ENCODE data around the gene TMPRSS2.
"Not testable (repeated sequence)": the region's sequence is repeated elsewhere in the genome, so short reads cannot be mapped to it uniquely, and the experiment has no call there.

Gene TMPRSS2

DNA sequence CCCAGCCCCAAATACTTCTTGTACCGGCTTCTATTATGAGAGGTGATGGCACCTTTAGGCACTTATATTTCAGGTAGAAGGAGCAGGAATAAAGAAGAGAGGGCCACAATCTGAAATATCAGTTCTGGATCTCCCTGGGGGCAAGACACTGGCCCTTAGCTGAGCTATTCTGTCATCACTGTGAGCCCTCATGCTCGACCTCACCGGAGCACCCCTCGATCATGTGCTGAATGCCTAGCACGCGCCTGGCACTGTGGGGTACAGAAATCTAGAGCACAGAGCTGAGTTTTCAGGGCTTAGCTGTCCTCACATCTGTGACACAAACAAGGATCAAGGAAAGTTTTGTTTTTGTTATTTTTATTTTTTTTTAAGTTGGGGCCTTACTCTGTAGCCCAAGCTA, 89.6 kb downstream of the TMPRSS2 start:
- DNase-seq (ENCODE audit: low read depth, low spot score), result no peak
- Histone ChIP-seq H3K27me3 (ENCODE audit: control insufficient read depth, insufficient read depth, low read length) (no peaks in the 10 kb centered on the region), H3K4me3 (ENCODE audit: low read length) (no peak overlapping the region), H3K4me1 (ENCODE audit: control insufficient read depth, insufficient read depth, low read length) (peaks cover 2% of the 10 kb centered on the region), H3K36me3 (ENCODE audit: control insufficient read depth, insufficient read depth, low read length) (no peaks in the 10 kb centered on the region), H3K9me3 (ENCODE audit: control insufficient read depth, insufficient read depth, low read length) (no peaks in the 10 kb centered on the region), H3K27ac (ENCODE audit: low read length) (no peak overlapping the region)
- no CpG with 5 or more reads among the region's 6 CpGs for WGBS (ENCODE audit: insufficient coverage, insufficient read length)

DNA sequence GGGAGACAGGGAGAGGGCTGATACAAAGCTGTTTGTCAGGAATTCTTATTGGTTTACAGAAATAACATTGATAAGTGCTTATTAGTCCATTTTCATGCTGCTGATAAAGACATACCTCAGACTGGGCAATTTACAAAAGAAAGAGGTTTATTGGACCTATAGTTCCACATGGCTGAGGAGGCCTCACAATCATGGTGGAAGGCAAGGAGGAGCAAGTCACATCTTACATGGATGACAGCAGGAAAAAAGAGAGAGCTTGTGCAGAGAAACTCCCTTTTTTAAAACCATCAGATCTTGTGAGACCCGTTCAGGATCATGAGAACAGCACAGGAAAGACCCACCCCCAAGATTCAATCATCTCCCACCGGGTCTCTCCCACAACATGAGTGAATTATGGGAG, 90.5 kb downstream of the TMPRSS2 start:
- no CpG with 5 or more reads among the region's 2 CpGs for WGBS (ENCODE audit: insufficient coverage, insufficient read length)
- H3K4me3 ChIP-seq (ENCODE audit: low read length), result not testable (repeated sequence)

More for the DNA sequence above, 90.5 kb downstream of the TMPRSS2 start:
- H3K36me3 ChIP-seq (ENCODE audit: control insufficient read depth, insufficient read depth, low read length); H3K27ac ChIP-seq (ENCODE audit: low read length); DNase-seq (ENCODE audit: low read depth, low spot score); H3K9me3 ChIP-seq (ENCODE audit: control insufficient read depth, insufficient read depth, low read length); H3K4me1 ChIP-seq (ENCODE audit: control insufficient read depth, insufficient read depth, low read length); H3K27me3 ChIP-seq (ENCODE audit: control insufficient read depth, insufficient read depth, low read length): not testable (repeated sequence)
